ENCODE results near the gene GAP43.

Gene GAP43

GRCh38 chr3:115766587-115767482 is 143.5 kb downstream of the GAP43 start:
- no peak for DNase-seq (ENCODE audit: low read depth)

- no peak for DNase-seq (ENCODE audit: low read depth)
Measured at GRCh38 chr3:115768661-115769060, 145.4 kb downstream of the GAP43 start.
